HEK293T (cell line): ENCODE measurements around the gene CAMK2B.
"Not testable (repeated sequence)": the region's sequence is repeated elsewhere in the genome, so short reads cannot be mapped to it uniquely, and the experiment has no call there.

Experiments
- CTCF ChIA-PET: fragments of 350-600 bp; formaldehyde crosslinking; extraction: SDS; loops from one replicate; lab custom pipeline; 2021; ENCODE audit warnings: antibody characterized with exemption, inconsistent platforms; lab: Yijun Ruan, JAX
- POLR2A ChIA-PET: fragments of 350-600 bp; formaldehyde crosslinking; extraction: SDS; loops from one replicate; lab custom pipeline; 2020; ENCODE audit warnings: antibody characterized with exemption, inconsistent platforms; lab: Yijun Ruan, JAX
- DNase-seq: peaks from one replicate; pipeline ENCODE4 v3.0.0; 2012; ENCODE audit warnings: mixed read lengths; ENCODE audit errors: extremely low spot score
- ARNT ChIP-seq: fragments of 450-650 bp; IDR thresholded peaks from 2 replicates; pipeline ENCODE4 v1.6.1; 2017; ENCODE audit warnings: mild to moderate bottlenecking
- BHLHE40 ChIP-seq: fragments of 450-650 bp; IDR thresholded peaks from 2 replicates; pipeline ENCODE4 v1.6.1; 2016; ENCODE audit warnings: mild to moderate bottlenecking, moderate library complexity, borderline replicate concordance
- CTBP1 ChIP-seq: fragments of 450-650 bp; IDR thresholded peaks from 2 replicates; pipeline ENCODE4 v1.6.1; 2016; ENCODE audit warnings: borderline replicate concordance
- ELF4 ChIP-seq: fragments of 450-650 bp; IDR thresholded peaks from 2 replicates; pipeline ENCODE4 v1.6.1; 2017; ENCODE audit warnings: antibody characterized with exemption
- FOXA1 ChIP-seq: fragments of 450-650 bp; IDR thresholded peaks from 2 replicates; pipeline ENCODE4 v1.6.1; 2016; ENCODE audit warnings: mild to moderate bottlenecking
- FOXK2 ChIP-seq: fragments of 450-650 bp; IDR thresholded peaks from 2 replicates; pipeline ENCODE4 v1.6.1; 2016; ENCODE audit warnings: mild to moderate bottlenecking
- FOXM1 ChIP-seq: fragments of 450-650 bp; IDR thresholded peaks from 2 replicates; pipeline ENCODE4 v1.6.1; 2017; ENCODE audit warnings: mild to moderate bottlenecking, borderline replicate concordance
- HDGF ChIP-seq: fragments of 450-650 bp; IDR thresholded peaks from 2 replicates; pipeline ENCODE4 v1.6.1; 2017; ENCODE audit warnings: antibody characterized with exemption, borderline replicate concordance
- L3MBTL2 ChIP-seq: fragments of 450-650 bp; conservative IDR thresholded peaks from 2 replicates; pipeline ENCODE4 v1.6.1; 2016; ENCODE audit warnings: mild to moderate bottlenecking
- LEF1 ChIP-seq: fragments of 450-650 bp; IDR thresholded peaks from 2 replicates; pipeline ENCODE4 v1.6.1; 2017; ENCODE audit warnings: mild to moderate bottlenecking, borderline replicate concordance
- NFRKB ChIP-seq: fragments of 450-650 bp; IDR thresholded peaks from 2 replicates; pipeline ENCODE4 v1.6.1; 2016; ENCODE audit warnings: mild to moderate bottlenecking, moderate library complexity
- PKNOX1 ChIP-seq: fragments of 450-650 bp; IDR thresholded peaks from 2 replicates; pipeline ENCODE4 v1.6.1; 2016
- SP1 ChIP-seq: fragments of 450-650 bp; IDR thresholded peaks from 2 replicates; pipeline ENCODE4 v1.6.1; 2017
- SUZ12 ChIP-seq: fragments of 450-650 bp; IDR thresholded peaks from 2 replicates; pipeline ENCODE4 v1.6.1; 2016; ENCODE audit warnings: mild to moderate bottlenecking
- TARDBP ChIP-seq: fragments of 450-650 bp; IDR thresholded peaks from 2 replicates; pipeline ENCODE4 v1.6.1; 2016
- ZNF384 ChIP-seq: fragments of 450-650 bp; IDR thresholded peaks from 2 replicates; pipeline ENCODE4 v1.6.1; 2016

The CAMK2B gene

GRCh38 chr7:44206008-44206407, 119.4 kb downstream of the CAMK2B start:
- CTCF ChIA-PET = no interaction called here
- TF ChIP-seq PKNOX1 (no peak), FOXA1 (no peak), SP1 (no peak), HDGF (no peak), BHLHE40 (no peak), NFRKB (no peak), LEF1 (no peak), SUZ12 (no peak), FOXM1 (no peak)
- DNase-seq = no peak
- POLR2A ChIA-PET = no interaction called here

GRCh38 chr7:44201813-44202212, 123.6 kb downstream of the CAMK2B start:
- TF ChIP-seq HDGF (no peak), TARDBP (no peak), CTBP1 (no peak), ARNT (no peak), FOXK2 (no peak), BHLHE40 (no peak), PKNOX1 (no peak), NFRKB (no peak), L3MBTL2 (no peak), FOXA1 (no peak), LEF1 (no peak), ELF4 (no peak), SP1 (no peak), SUZ12 (no peak)
- CTCF ChIA-PET = interaction anchor here (1.5 kb wide), 1 partner anchor 71 kb away, joined by 3 read pairs; no protein-coding TSS in a partner anchor
- DNase-seq = no peak
- POLR2A ChIA-PET = interaction anchor here (0.7 to 1.4 kb wide), 3 partner anchors 8 to 79 kb away, joined by 3 to 5 read pairs (median 4); partner anchors contain the start of gene POLD2

- ChIA-PET CTCF (interaction anchor here (0.6 to 1.5 kb wide), 4 partner anchors 70 to 847 kb away, joined by 3 read pairs; no protein-coding TSS in a partner anchor), POLR2A (interaction anchor here (0.7 to 1.4 kb wide), 7 partner anchors 9 to 129 kb away, joined by 3 to 5 read pairs (median 3); partner anchors contain the start of gene POLD2)
- peak; percentile 37; the same call in 1 of the 2 replicates for TF ChIP-seq PKNOX1
- TF ChIP-seq NFRKB = no peak
- TF ChIP-seq ELF4 = peak; percentile 78
- TF ChIP-seq LEF1 = no peak
- TF ChIP-seq SP1 = no peak
- no peak for TF ChIP-seq CTBP1
- peak; percentile 79 for TF ChIP-seq L3MBTL2
- DNase-seq = peak; percentile 98
Observed at GRCh38 chr7:44200699-44201461, 124.5 kb downstream of the CAMK2B start, which contains the start of gene YKT6. YKT6 (plus strand) TSS chr7:44200978; CDS start chr7:44201136, 158 bp downstream.

GRCh38 chr7:44200163-44200562, 125.2 kb downstream of the CAMK2B start:
- CTCF ChIA-PET, DNase-seq: not testable (repeated sequence)
- POLR2A ChIA-PET = interaction anchor here (0.9 to 1.4 kb wide), 4 partner anchors 26 to 128 kb away, joined by 3 read pairs; partner anchors contain the start of gene POLD2

- TF ChIP-seq SUZ12 (no peak), SP1 (no peak), FOXM1 (no peak), HDGF (no peak), TARDBP (no peak), LEF1 (no peak), L3MBTL2 (no peak), PKNOX1 (no peak), CTBP1 (no peak), BHLHE40 (no peak), ELF4 (no peak), ZNF384 (no peak), FOXK2 (no peak), NFRKB (no peak), ARNT (no peak), FOXA1 (no peak)
- POLR2A ChIA-PET = no interaction called here
- DNase-seq = no peak
- CTCF ChIA-PET = interaction anchor here (1.6 kb wide), 1 partner anchor 10 kb away, joined by 4 read pairs; no protein-coding TSS in a partner anchor
Observed at GRCh38 chr7:44197474-44197873, 127.9 kb downstream of the CAMK2B start.
